Esophagus muscularis mucosa (tissue), 3 donors: ENCODE results near the gene PLIN1.
A peak's percentile ranks its signal among the peaks of the same experiment; 100 is the strongest.

Experiments
- CTCF ChIP-seq, 3 experiments: fragments of 200-600 bp in 2 of 3; fragments of 450-650 bp in 1 of 3; sonication (generic) in 2 of 3; IDR thresholded peaks; one replicate each; pipeline ENCODE4 v1.5.1; 2017 to 2019; ENCODE audit warnings: antibody characterized with exemption in 3 of 3, mild to moderate bottlenecking in 2 of 3, moderate library complexity in 1 of 3
- EP300 ChIP-seq: sonication (generic); formaldehyde crosslinking; IDR thresholded peaks from one replicate; pipeline ENCODE4 v1.6.1; 2017; ENCODE audit warnings: antibody characterized with exemption

GRCh38 chr15:89673165-89673512 lies 6.0 kb downstream of the PLIN1 start:
- TF ChIP-seq EP300 (no peak), CTCF (IDR thresholded peaks at IDR 0.05) (peak in 2 of 3 experiments; percentile 23 to 30)
